Lung (tissue), 12 donors: ENCODE measurements around the gene KIF1C. TPM values are rescaled to one million over a fixed set of nuclear protein-coding genes. Genes with fewer than 3 reads are reported as not detected.

Experiments used
- ATAC-seq: fragments of 200-7000 bp; cut with Tn5 transposase; one replicate; pipeline ENCODE4 v1.9.1; 2020; ENCODE audit warnings: moderate number of reproducible peaks; ENCODE audit not compliant: insufficient read depth, low FRiP score
- DNase-seq, 3 donors: peaks; one replicate each; pipeline ENCODE4 v3.0.0-alpha.2; 2013 to 2017
- H3K27ac ChIP-seq, 2 donors: one replicate each; pipeline ENCODE4 v1.5.1; 2013; ENCODE audit warnings: mild to moderate bottlenecking in 2 of 2, moderate library complexity in 2 of 2, control low read depth in 1 of 2, inconsistent platforms in 1 of 2, low read depth in 1 of 2, low read length in 1 of 2
- H3K27me3 ChIP-seq, 3 donors: one replicate each; pipeline ENCODE4 v1.5.1; 2013; ENCODE audit warnings: low read length in 2 of 3; ENCODE audit not compliant: control insufficient read depth in 3 of 3, insufficient read depth in 3 of 3
- H3K36me3 ChIP-seq, 4 donors: one replicate each; pipeline ENCODE4 v1.5.1; 2013; ENCODE audit warnings: low read length in 4 of 4, mild to moderate bottlenecking in 1 of 4, moderate library complexity in 1 of 4; ENCODE audit not compliant: control insufficient read depth in 4 of 4, insufficient read depth in 4 of 4
- H3K4me1 ChIP-seq, 5 donors: one replicate each; pipeline ENCODE4 v1.5.1; 2013; ENCODE audit warnings: low read length in 5 of 5, mild to moderate bottlenecking in 2 of 5, moderate library complexity in 1 of 5; ENCODE audit not compliant: control insufficient read depth in 5 of 5, insufficient read depth in 5 of 5
- H3K4me3 ChIP-seq: one replicate; pipeline ENCODE4 v1.5.1; 2013; ENCODE audit warnings: mild to moderate bottlenecking, control low read depth, moderate library complexity
- H3K9ac ChIP-seq, 2 donors: one replicate each; pipeline ENCODE4 v1.5.1; 2013; ENCODE audit warnings: low read length in 2 of 2, control low read depth in 1 of 2; ENCODE audit not compliant: insufficient read depth in 1 of 2
- H3K9me3 ChIP-seq, 4 donors: one replicate each; pipeline ENCODE4 v1.5.1; 2013; ENCODE audit warnings: low read length in 3 of 4, mild to moderate bottlenecking in 1 of 4, moderate library complexity in 1 of 4; ENCODE audit not compliant: control insufficient read depth in 4 of 4, insufficient read depth in 3 of 4
- WGBS, 2 donors: extraction: QIAGEN DNeasy Blood & Tissue Kit; methylation state at CpG; one replicate each; pipeline ENCODE4 v1.1.7; 2013; 5-methylcytosine and 5-hydroxymethylcytosine counted together
- polyA plus RNA-seq, 2 donors: library from polyadenylated mRNA; stranded (reverse); fragments of 200-250 nt; gene quantifications; one replicate each; pipeline ENCODE4 v1.2.1, GENCODE V29; 2013
- total RNA-seq, 2 donors: library from RNA; depleted of rRNA in 1 of 2; stranded (reverse); fragments of >200 nt in 1 of 2; gene quantifications; one replicate each; pipeline ENCODE4 v1.2.1, GENCODE V29; 2014 to 2021
- TF ChIP-seq, protein P1 (sequence below): IDR thresholded peaks from 2 replicates; pipeline ENCODE4 v1.5.1; 2012; ENCODE audit warnings: mild to moderate bottlenecking; ENCODE audit errors: control extremely low read depth, extremely low read depth
- donor health status: control.
- donor health status: control.
- donor health status: Bipolar disorder and iron deficiency.
- donor health status: healthy.
- donor health status: DM: yes; HTN: yes; CAD: no.

The KIF1C gene
- total and polyA plus RNA-seq, 4 donors: 48.0 to 190 (median 75.8) TPM

DNA sequence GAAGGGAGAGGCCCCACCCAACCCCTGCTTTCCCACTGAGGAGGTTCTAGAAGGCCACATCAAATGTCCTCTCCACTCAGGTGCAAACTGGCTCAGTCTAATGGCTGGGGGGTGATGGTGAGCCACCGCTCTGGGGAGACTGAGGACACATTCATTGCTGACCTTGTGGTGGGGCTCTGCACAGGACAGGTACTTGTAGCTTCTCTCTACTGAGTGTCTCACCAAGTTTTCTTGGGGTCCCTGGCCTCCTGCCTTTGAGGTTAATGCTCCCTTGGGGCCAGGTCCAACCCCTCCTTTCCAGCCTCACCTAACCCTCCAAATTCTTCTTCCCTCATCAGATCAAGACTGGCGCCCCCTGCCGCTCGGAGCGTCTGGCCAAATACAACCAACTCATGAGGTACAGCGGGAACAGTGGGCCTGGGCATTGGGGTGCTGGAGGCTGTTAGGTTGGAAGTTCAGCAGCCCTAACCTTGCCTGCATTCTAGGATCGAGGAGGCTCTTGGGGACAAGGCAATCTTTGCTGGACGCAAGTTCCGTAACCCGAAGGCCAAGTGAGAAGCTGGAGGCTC is 41.2 kb upstream of the KIF1C start:
- TF ChIP-seq, protein P1, sequence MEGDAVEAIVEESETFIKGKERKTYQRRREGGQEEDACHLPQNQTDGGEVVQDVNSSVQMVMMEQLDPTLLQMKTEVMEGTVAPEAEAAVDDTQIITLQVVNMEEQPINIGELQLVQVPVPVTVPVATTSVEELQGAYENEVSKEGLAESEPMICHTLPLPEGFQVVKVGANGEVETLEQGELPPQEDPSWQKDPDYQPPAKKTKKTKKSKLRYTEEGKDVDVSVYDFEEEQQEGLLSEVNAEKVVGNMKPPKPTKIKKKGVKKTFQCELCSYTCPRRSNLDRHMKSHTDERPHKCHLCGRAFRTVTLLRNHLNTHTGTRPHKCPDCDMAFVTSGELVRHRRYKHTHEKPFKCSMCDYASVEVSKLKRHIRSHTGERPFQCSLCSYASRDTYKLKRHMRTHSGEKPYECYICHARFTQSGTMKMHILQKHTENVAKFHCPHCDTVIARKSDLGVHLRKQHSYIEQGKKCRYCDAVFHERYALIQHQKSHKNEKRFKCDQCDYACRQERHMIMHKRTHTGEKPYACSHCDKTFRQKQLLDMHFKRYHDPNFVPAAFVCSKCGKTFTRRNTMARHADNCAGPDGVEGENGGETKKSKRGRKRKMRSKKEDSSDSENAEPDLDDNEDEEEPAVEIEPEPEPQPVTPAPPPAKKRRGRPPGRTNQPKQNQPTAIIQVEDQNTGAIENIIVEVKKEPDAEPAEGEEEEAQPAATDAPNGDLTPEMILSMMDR: no peak
- Histone ChIP-seq H3K4me1 (peaks cover 0 to 6% (median 0%) of the 10 kb centered on the region in 5 donors), H3K36me3 (peaks cover 3 to 19% (median 11%) of the 10 kb centered on the region in 4 donors), H3K4me3 (no peak overlapping the region), H3K9me3 (no peaks in the 10 kb centered on the region), H3K9ac (no peak overlapping the region), H3K27me3 (no peaks in the 10 kb centered on the region), H3K27ac (no peak overlapping the region)
- no peak for DNase-seq
- no peak for ATAC-seq
- WGBS, 2 donors: 82 to 83% methylated on average over 10 of the region's 10 CpGs

DNA sequence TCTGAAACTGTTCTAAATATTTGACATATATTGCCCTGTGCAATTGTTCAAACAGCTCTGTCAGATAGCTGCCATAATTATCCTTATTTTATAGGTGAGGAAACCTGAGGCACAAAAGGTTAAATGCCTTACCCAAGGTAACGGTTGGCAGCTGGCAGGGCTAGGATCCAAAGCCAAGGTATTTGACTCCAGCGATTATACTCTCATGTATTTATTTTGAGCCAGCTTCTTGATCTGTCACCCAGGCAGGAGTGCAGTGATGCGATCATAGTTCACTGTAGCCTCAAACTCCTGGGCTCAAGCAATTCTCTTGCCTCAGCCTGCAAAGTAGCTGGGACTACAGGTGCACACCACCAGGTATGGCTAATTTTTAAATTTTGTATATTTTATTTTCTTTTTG is 39.6 kb upstream of the KIF1C start:
- 85 to 91% methylated on average over 3 of the region's 3 CpGs for WGBS, 2 donors
- Histone ChIP-seq H3K9me3 (no peaks in the 10 kb centered on the region), H3K27ac (no peak overlapping the region), H3K36me3 (peaks cover 3 to 19% (median 11%) of the 10 kb centered on the region in 4 donors), H3K27me3 (no peaks in the 10 kb centered on the region), H3K4me3 (no peak overlapping the region), H3K9ac (no peak overlapping the region), H3K4me1 (peaks cover 0 to 3% (median 0%) of the 10 kb centered on the region in 5 donors)
- ATAC-seq: no peak
- TF ChIP-seq, protein P1: no peak
- DNase-seq: no peak

DNA sequence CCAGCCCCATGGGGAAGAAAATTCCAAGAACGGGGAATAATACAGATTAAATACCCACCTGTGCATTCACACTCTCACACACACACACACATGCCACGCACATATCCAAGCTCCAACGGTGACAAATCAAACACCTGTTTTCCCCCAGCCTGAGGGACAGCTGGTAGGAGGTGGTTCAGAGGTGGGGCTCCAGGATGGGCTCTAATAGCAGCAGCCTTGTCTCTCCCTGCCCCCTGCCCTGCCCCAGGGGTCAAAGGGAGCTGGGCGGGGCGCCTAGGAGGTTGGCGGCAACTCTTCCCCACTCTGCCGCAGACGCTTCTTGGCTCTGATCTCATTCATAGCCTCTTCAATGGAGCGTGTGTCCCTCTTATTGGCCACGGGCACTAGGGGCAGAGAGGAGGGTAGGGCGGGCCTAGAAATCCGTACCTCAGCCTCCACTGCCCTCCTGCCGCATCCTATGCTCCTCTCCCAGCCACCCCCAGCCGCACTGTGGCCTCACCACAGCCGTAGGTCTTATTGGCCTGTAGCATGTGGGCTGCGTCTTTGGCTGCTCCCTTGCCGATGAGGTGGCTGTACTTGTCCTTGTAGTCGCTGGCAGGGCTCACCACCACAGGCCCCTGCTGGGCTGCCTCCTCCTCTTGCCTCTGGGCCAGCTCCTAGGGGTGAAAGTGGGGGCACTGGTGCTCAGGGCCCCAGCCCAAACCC is 38.3 kb upstream of the KIF1C start:
- 93% methylated on average over 17 to 18 of the region's 18 CpGs for WGBS, 2 donors
- DNase-seq: no peak

More for the DNA sequence above, 38.3 kb upstream of the KIF1C start:
- Histone ChIP-seq H3K9ac (no peak overlapping the region), H3K9me3 (no peaks in the 10 kb centered on the region), H3K36me3 (peaks cover 3 to 19% (median 11%) of the 10 kb centered on the region in 4 donors), H3K27ac (no peak overlapping the region), H3K4me3 (no peak overlapping the region), H3K27me3 (no peaks in the 10 kb centered on the region), H3K4me1 (no peaks in the 10 kb centered on the region)
- ATAC-seq: no peak
- TF ChIP-seq, protein P1: no peak
